ENCODE results near the gene MAP4.
A peak's percentile ranks its signal among the peaks of the same experiment; 100 is the strongest.

MAP4 gene

GRCh38 chr3:47971081-47971480, 45.1 kb downstream of the MAP4 start:
- DNase-seq (ENCODE audit: low read depth, low spot score) = no peak

- no peak for DNase-seq (ENCODE audit: low read depth, low spot score)
These were observed 51.5 kb downstream of the MAP4 start for GRCh38 chr3:47964740-47965139.

- DNase-seq (ENCODE audit: low read depth, low spot score) = peak; percentile 48
These were observed 54.2 kb downstream of the MAP4 start for GRCh38 chr3:47961815-47962606.

- DNase-seq (ENCODE audit: low read depth, low spot score) = no peak
These were observed 55.2 kb downstream of the MAP4 start for GRCh38 chr3:47961036-47961435.

GRCh38 chr3:47956521-47956920, 59.7 kb downstream of the MAP4 start:
- no peak for DNase-seq (ENCODE audit: low read depth, low spot score)

- DNase-seq (ENCODE audit: low read depth, low spot score) = no peak
These were observed 61.6 kb downstream of the MAP4 start for GRCh38 chr3:47954567-47954966.

GRCh38 chr3:47950453-47951169, 65.6 kb downstream of the MAP4 start:
- DNase-seq (ENCODE audit: low read depth, low spot score) = no peak

- DNase-seq (ENCODE audit: low read depth, low spot score) = no peak
These were observed 66.2 kb downstream of the MAP4 start for GRCh38 chr3:47949979-47950378.

GRCh38 chr3:47940232-47940631, 76.0 kb downstream of the MAP4 start:
- no peak for DNase-seq (ENCODE audit: low read depth, low spot score)

GRCh38 chr3:47932421-47932820, 83.8 kb downstream of the MAP4 start:
- DNase-seq (ENCODE audit: low read depth, low spot score) = no peak

GRCh38 chr3:47930979-47931378, 85.2 kb downstream of the MAP4 start:
- no peak for DNase-seq (ENCODE audit: low read depth, low spot score)

GRCh38 chr3:47916696-47917095, 99.5 kb downstream of the MAP4 start:
- no peak for DNase-seq (ENCODE audit: low read depth, low spot score)

GRCh38 chr3:47916201-47916600, 100.0 kb downstream of the MAP4 start:
- no peak for DNase-seq (ENCODE audit: low read depth, low spot score)

GRCh38 chr3:47912006-47912504, 104.2 kb downstream of the MAP4 start:
- no peak for DNase-seq (ENCODE audit: low read depth, low spot score)

GRCh38 chr3:47910777-47911440, 105.3 kb downstream of the MAP4 start:
- DNase-seq (ENCODE audit: low read depth, low spot score) = no peak

- no peak for DNase-seq (ENCODE audit: low read depth, low spot score)
These were observed 106.0 kb downstream of the MAP4 start for GRCh38 chr3:47910233-47910632.

GRCh38 chr3:47909607-47910006, 106.6 kb downstream of the MAP4 start:
- no peak for DNase-seq (ENCODE audit: low read depth, low spot score)

GRCh38 chr3:47908744-47909143, 107.5 kb downstream of the MAP4 start:
- no peak for DNase-seq (ENCODE audit: low read depth, low spot score)

GRCh38 chr3:47907784-47908183, 108.4 kb downstream of the MAP4 start:
- DNase-seq (ENCODE audit: low read depth, low spot score) = no peak

- DNase-seq (ENCODE audit: low read depth, low spot score) = no peak
These were observed 113.5 kb downstream of the MAP4 start for GRCh38 chr3:47902746-47903145.

GRCh38 chr3:47901280-47901833, 114.9 kb downstream of the MAP4 start:
- DNase-seq (ENCODE audit: low read depth, low spot score) = no peak

- no peak for DNase-seq (ENCODE audit: low read depth, low spot score)
These were observed 116.6 kb downstream of the MAP4 start for GRCh38 chr3:47899495-47900108.
